WI38 (cell line): ENCODE data around the gene RAD1.

Experiments
- H3K4me3 ChIP-seq: 2 replicates; pipeline ENCODE4 v1.5.1; 2011; ENCODE audit warnings: low read depth, mild to moderate bottlenecking, control low read depth, low read length
- CTCF ChIP-seq: IDR thresholded peaks from 2 replicates; pipeline ENCODE4 v1.5.1; 2012; ENCODE audit warnings: low read depth, mild to moderate bottlenecking, control low read depth, low read length

The RAD1 gene

DNA sequence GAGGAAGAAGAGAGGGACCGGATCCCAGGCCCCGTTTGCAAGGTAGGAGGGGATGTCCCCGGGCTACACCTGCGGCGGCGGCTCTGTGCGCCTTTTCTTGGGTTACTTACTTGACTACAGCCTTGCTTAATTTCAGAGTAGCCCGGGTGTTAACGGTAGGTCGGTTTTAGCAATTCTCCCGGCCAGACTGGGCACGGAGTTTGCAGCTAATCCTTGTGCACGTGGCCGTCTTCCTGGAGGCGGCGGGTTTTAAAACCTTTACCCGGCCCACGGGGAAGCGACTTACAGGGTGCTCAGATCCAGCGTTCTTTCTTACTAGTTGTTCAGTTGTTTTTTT, 520 bp upstream of the RAD1 start:
- peak overlapping the region; percentile 98 for H3K4me3 ChIP-seq
- TF ChIP-seq CTCF: no peak

DNA sequence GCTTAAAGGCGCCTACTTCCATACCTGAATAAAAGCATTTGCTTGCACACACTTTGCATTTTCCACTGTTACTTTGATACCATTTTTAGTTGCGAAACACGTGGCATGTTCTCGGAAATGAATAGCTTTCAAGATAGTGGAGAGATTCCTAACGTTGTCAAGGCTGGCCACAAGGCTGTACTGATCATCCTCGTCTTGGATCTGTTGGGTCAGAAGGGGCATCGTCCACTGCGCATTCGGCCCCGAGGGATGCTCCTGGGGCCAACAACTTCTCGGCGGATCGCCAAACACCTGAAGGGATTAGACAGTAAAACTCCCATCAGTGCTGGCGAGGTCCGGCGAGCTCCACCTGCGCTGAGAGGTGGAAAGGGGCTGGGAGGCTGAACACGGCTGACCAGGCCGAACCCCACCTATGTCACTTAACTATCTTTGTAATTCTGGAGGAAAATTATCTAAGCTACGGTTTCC, 599 bp downstream of the RAD1 start:
- H3K4me3 ChIP-seq: peak overlapping the region; percentile 98
- no peak for TF ChIP-seq CTCF

DNA sequence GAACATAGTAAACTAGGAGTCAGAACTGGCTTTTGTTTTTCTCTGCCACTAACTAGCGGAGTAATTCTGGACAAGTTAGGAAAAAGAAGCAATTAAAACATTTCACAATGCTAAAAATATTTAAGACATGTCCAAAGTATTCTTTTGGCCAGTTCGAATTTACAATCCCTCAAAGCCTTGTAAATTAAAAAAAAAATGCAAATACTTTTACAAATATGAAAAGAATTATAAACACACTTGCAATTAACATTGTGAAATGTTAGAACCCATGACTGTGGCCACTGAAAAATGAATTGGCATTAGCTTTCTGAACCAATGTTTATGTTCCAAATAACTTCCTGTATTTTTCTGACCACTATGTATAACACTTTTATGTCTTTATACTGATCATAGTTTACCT, 2.2 kb downstream of the RAD1 start:
- no peak overlapping the region; the same call in 1 of the 2 replicates for H3K4me3 ChIP-seq

GRCh38 chr5:34905564-34905963, 9.7 kb downstream of the RAD1 start:
- peak; percentile 37 for TF ChIP-seq CTCF

More for the DNA sequence above, 2.2 kb downstream of the RAD1 start:
- TF ChIP-seq CTCF: no peak

DNA sequence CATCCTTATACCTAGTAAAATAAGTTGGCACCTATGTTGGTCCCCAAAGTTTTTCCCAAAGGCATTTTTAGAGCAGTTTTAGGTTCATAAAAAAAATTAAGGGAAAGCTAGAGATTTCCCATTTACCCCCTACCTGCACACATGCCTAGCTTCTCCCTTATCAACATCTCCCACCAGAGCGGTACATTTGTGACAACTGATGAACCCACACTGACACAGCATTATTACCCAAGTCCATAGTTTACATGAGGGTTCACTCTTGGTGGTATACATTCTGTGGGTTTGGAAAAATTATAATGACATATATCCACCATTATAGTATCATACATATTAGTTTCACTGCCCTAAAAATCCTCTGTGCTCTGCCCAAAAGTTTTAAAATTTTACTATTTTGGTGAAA, 12.0 kb downstream of the RAD1 start:
- TF ChIP-seq CTCF: no peak
- H3K4me3 ChIP-seq: no peak overlapping the region

More at GRCh38 chr5:34905564-34905963, 9.7 kb downstream of the RAD1 start:
- no peak overlapping the region for H3K4me3 ChIP-seq

DNA sequence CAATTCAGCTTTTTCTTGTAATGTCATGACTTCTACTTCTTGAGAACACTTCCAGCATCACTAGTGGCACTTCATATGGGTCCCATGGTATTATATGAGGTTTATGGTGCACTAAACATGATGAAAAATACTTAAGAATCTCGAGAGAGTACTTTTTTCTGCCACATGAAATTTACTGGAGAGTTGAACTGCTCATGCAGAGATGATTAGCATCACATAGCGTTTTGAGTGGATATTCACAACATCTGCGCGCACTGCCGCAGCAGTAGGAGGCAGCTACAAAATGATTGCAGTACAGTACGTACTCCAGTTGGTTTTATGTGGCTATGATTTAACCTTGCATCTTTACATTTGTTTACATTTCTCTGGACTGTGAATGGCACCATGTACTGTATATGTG, 14.7 kb downstream of the RAD1 start:
- no peak for TF ChIP-seq CTCF

DNA sequence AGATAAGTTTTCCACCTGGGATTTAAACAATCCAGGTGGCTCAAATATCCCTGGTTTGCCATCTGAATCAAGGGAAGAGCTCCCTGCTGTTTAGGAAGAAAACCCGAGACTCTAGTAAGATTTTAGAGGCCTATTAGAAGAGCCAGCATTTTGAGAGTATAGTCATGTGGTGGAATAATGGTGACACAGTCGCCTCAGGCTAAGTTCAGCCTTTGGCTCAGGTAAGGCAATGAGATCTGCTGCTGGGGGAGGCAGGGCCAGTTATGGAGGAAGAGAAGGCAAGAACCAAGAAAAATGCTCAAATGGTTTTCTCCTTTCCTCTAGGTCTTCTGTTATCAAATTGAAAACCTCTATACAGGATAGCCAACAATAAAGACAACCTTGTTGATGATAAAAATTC, 16.2 kb downstream of the RAD1 start:
- TF ChIP-seq CTCF: no peak
- H3K4me3 ChIP-seq: no peak overlapping the region

More for the DNA sequence above, 14.7 kb downstream of the RAD1 start:
- H3K4me3 ChIP-seq: no peak overlapping the region
